Fibroblast of lung (primary cell): ENCODE measurements around the gene EXOSC7. TPM values are rescaled to one million over a fixed set of nuclear protein-coding genes. Genes with fewer than 3 reads are reported as not detected.

ENCODE experiments used
- DNase-seq, 2 donors: peaks; one replicate each; pipeline versions ENCODE4 v3.0.0 to v3.0.0-alpha.2; 2010; ENCODE audit warnings: low read depth in 2 of 2
- H2AFZ ChIP-seq: 2 replicates; pipeline ENCODE4 v1.5.1; 2012; ENCODE audit warnings: low read length, control low read depth, inconsistent platforms
- H3K27ac ChIP-seq: 2 replicates; pipeline ENCODE4 v1.5.1; 2011; ENCODE audit warnings: low read length, control low read depth; ENCODE audit not compliant: insufficient read depth
- H3K27me3 ChIP-seq: 2 replicates; pipeline ENCODE4 v1.5.1; 2011; ENCODE audit warnings: mild to moderate bottlenecking, low read length; ENCODE audit not compliant: control insufficient read depth, insufficient read depth
- H3K36me3 ChIP-seq: 2 replicates; pipeline ENCODE4 v1.5.1; 2011; ENCODE audit warnings: low read length; ENCODE audit not compliant: control insufficient read depth, insufficient read depth
- H3K4me1 ChIP-seq: 2 replicates; pipeline ENCODE4 v1.5.1; 2011; ENCODE audit warnings: low read length; ENCODE audit not compliant: control insufficient read depth, insufficient read depth; ENCODE audit errors: extremely low read depth
- H3K4me2 ChIP-seq: 2 replicates; pipeline ENCODE4 v1.5.1; 2011; ENCODE audit warnings: low read length, control low read depth; ENCODE audit not compliant: insufficient read depth; ENCODE audit errors: extremely low read depth
- H3K4me3 ChIP-seq, 4 experiments: fragments of 200-600 bp in 1 of 4; sonication (generic) in 1 of 4; replicated peaks in 1 of 4; 2 replicates each; pipeline ENCODE4 v1.5.1; 2011 to 2016; ENCODE audit warnings: low read length in 4 of 4, low read depth in 3 of 4, mild to moderate bottlenecking in 3 of 4, control low read depth in 2 of 4, inconsistent platforms in 1 of 4, mixed read lengths in 1 of 4; ENCODE audit not compliant: insufficient read depth in 1 of 4; ENCODE audit errors: control extremely low read depth in 1 of 4
- H3K79me2 ChIP-seq: 2 replicates; pipeline ENCODE4 v1.5.1; 2012; ENCODE audit warnings: mild to moderate bottlenecking, low read length, inconsistent platforms; ENCODE audit not compliant: control insufficient read depth, insufficient read depth
- H3K9ac ChIP-seq: 2 replicates; pipeline ENCODE4 v1.5.1; 2011; ENCODE audit warnings: mild to moderate bottlenecking, low read length, control low read depth; ENCODE audit not compliant: insufficient read depth
- H3K9me3 ChIP-seq: 2 replicates; pipeline ENCODE4 v1.5.1; 2012; ENCODE audit warnings: low read depth, low read length; ENCODE audit not compliant: control insufficient read depth, insufficient read depth
- H4K20me1 ChIP-seq: 2 replicates; pipeline ENCODE4 v1.5.1; 2011; ENCODE audit warnings: low read length; ENCODE audit not compliant: control insufficient read depth, insufficient read depth; ENCODE audit errors: extremely low read depth
- CTCF ChIP-seq, 2 donors: IDR thresholded peaks in 1 of 2; conservative IDR thresholded peaks in 1 of 2; 1 replicate in 1 of 2; 2 replicates in 1 of 2; pipeline ENCODE4 v1.5.1; 2011 to 2012; ENCODE audit warnings: low read length in 2 of 2, control low read depth in 1 of 2, inconsistent platforms in 1 of 2, low read depth in 1 of 2, mild to moderate bottlenecking in 1 of 2
- EZH2 ChIP-seq: IDR thresholded peaks from 2 replicates; pipeline ENCODE4 v1.5.1; 2012; ENCODE audit warnings: low read length, control low read depth, mild to moderate bottlenecking; ENCODE audit errors: missing control alignments
- polyA plus RNA-seq, 2 donors: library from polyadenylated mRNA; depleted of rRNA in 1 of 2; stranded (reverse) in 1 of 2; unstranded in 1 of 2; fragments of >200 nt; gene quantifications; 2 replicates each; pipeline ENCODE4 v1.2.1, GENCODE V29; 2011 to 2012; ENCODE audit warnings: missing spikeins in 1 of 2
- total RNA-seq: library from RNA; depleted of rRNA; stranded (reverse); fragments of >200 nt; gene quantifications from 2 replicates; pipeline ENCODE4 v1.2.1, GENCODE V29; 2014

Gene EXOSC7
- total and polyA plus RNA-seq, 2 donors (not counting 1 experiment from before 2014, with no cell fraction given) = 58.8 to 72.5 TPM

- Histone ChIP-seq H2AFZ (no peak overlapping the region), H3K27me3 (no peaks in the 10 kb centered on the region), H3K4me3 (no peak overlapping the region), H3K79me2 (peaks cover 13% of the 10 kb centered on the region), H3K4me1 (peaks cover 5% of the 10 kb centered on the region), H4K20me1 (no peaks in the 10 kb centered on the region), H3K9me3 (no peaks in the 10 kb centered on the region), H3K36me3 (peaks cover 5% of the 10 kb centered on the region), H3K4me2 (no peak overlapping the region), H3K9ac (no peak overlapping the region), H3K27ac (no peak overlapping the region)
- TF ChIP-seq CTCF (conservative IDR thresholded peaks at IDR 0.05 in 1 of 2, IDR thresholded peaks at IDR 0.05 in 1 of 2; ENCODE audit: low read depth in 1 of 2, low read length in 2 of 2) (no peak), EZH2 (no peak)
- DNase-seq = peak in 1 of 2 donors; percentile 18
Measured at GRCh38 chr3:44960387-44961026, 15.5 kb upstream of the EXOSC7 start.

- Histone ChIP-seq H3K4me2 (no peak overlapping the region), H3K4me1 (peaks cover 3% of the 10 kb centered on the region)
Measured at GRCh38 chr3:44961888-44962287, 14.2 kb upstream of the EXOSC7 start.

More at GRCh38 chr3:44961888-44962287, 14.2 kb upstream of the EXOSC7 start:
- H3K27ac ChIP-seq = no peak overlapping the region
- no peak overlapping the region for H3K9ac ChIP-seq
- DNase-seq = no peak
- H3K4me3 ChIP-seq = no peak overlapping the region
- H3K79me2 ChIP-seq = peaks cover 13% of the 10 kb centered on the region
- no peak overlapping the region for H2AFZ ChIP-seq
- H3K36me3 ChIP-seq = peaks cover 5% of the 10 kb centered on the region
- TF ChIP-seq CTCF (conservative IDR thresholded peaks at IDR 0.05 in 1 of 2, IDR thresholded peaks at IDR 0.05 in 1 of 2; ENCODE audit: low read depth in 1 of 2, low read length in 2 of 2) = no peak
- TF ChIP-seq EZH2 = no peak
- H3K27me3 ChIP-seq = no peaks in the 10 kb centered on the region
- H3K9me3 ChIP-seq = no peaks in the 10 kb centered on the region
- H4K20me1 ChIP-seq = no peaks in the 10 kb centered on the region
